ENCODE results near the gene DLGAP1.

DNA sequence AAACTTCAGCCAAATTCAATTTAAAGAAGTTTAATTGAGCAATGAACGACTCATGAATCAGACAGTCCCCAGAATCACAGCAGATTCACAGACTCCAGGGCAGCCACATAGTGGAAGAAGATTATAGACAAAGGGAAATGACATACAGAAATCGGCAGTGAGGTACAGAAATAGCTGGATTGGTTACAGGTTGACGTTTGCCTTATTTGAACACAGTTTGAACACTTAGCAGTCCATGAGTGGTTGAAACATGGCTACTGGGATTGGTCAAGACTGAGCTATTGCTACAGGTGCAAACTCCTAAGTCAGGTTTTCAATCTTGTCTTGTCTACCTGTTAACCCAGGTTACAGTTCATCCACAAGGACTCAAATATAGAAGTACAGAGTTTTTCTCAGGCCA, 169.6 kb downstream of the DLGAP1 start:
- TF ChIP-seq RAD21 (IDR thresholded peaks at IDR 0.05; ENCODE audit: low read length) (no peak), RXRA (IDR thresholded peaks at IDR 0.05; ENCODE audit: borderline replicate concordance, low read depth) (no peak), YY1 (IDR thresholded peaks at IDR 0.05; ENCODE audit: low read depth) (no peak), POLR2AphosphoS5 (IDR thresholded peaks at IDR 0.05; ENCODE audit: low read depth, low read length) (no peak)
- TF ChIP-seq, protein P1, sequence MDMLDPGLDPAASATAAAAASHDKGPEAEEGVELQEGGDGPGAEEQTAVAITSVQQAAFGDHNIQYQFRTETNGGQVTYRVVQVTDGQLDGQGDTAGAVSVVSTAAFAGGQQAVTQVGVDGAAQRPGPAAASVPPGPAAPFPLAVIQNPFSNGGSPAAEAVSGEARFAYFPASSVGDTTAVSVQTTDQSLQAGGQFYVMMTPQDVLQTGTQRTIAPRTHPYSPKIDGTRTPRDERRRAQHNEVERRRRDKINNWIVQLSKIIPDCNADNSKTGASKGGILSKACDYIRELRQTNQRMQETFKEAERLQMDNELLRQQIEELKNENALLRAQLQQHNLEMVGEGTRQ (IDR thresholded peaks at IDR 0.05; ENCODE audit: borderline replicate concordance, low read depth, low read length), result no peak
- TF ChIP-seq, protein P2, sequence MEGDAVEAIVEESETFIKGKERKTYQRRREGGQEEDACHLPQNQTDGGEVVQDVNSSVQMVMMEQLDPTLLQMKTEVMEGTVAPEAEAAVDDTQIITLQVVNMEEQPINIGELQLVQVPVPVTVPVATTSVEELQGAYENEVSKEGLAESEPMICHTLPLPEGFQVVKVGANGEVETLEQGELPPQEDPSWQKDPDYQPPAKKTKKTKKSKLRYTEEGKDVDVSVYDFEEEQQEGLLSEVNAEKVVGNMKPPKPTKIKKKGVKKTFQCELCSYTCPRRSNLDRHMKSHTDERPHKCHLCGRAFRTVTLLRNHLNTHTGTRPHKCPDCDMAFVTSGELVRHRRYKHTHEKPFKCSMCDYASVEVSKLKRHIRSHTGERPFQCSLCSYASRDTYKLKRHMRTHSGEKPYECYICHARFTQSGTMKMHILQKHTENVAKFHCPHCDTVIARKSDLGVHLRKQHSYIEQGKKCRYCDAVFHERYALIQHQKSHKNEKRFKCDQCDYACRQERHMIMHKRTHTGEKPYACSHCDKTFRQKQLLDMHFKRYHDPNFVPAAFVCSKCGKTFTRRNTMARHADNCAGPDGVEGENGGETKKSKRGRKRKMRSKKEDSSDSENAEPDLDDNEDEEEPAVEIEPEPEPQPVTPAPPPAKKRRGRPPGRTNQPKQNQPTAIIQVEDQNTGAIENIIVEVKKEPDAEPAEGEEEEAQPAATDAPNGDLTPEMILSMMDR (IDR thresholded peaks at IDR 0.05), result no peak
